ENCODE results near the gene APP.

- TF ChIP-seq EZH2 (IDR thresholded peaks at IDR 0.05) (no peak), CTCF (IDR thresholded peaks at IDR 0.05) (no peak)
These were observed 12.8 kb downstream of the APP start for GRCh38 chr21:26157801-26158200.

All from neural progenitor cell (in vitro differentiated cells).